Testis (tissue), 2 donors: Measurements from ENCODE around the gene ZNF692.

Source experiments
- POLR2A ChIP-seq: fragments of 450-650 bp; IDR thresholded peaks from one replicate; pipeline ENCODE4 v1.6.1; 2017; ENCODE audit warnings: antibody characterized with exemption, mild to moderate bottlenecking, moderate library complexity
- TF ChIP-seq, protein P1 (sequence below), 3 experiments: fragments of 450-650 bp in 2 of 3; fragments of 200-600 bp in 1 of 3; sonication (generic) in 1 of 3; IDR thresholded peaks; one replicate each; pipeline ENCODE4 v1.5.1; 2016 to 2019; ENCODE audit warnings: antibody characterized with exemption in 3 of 3, mild to moderate bottlenecking in 2 of 3, moderate library complexity in 1 of 3

DNA sequence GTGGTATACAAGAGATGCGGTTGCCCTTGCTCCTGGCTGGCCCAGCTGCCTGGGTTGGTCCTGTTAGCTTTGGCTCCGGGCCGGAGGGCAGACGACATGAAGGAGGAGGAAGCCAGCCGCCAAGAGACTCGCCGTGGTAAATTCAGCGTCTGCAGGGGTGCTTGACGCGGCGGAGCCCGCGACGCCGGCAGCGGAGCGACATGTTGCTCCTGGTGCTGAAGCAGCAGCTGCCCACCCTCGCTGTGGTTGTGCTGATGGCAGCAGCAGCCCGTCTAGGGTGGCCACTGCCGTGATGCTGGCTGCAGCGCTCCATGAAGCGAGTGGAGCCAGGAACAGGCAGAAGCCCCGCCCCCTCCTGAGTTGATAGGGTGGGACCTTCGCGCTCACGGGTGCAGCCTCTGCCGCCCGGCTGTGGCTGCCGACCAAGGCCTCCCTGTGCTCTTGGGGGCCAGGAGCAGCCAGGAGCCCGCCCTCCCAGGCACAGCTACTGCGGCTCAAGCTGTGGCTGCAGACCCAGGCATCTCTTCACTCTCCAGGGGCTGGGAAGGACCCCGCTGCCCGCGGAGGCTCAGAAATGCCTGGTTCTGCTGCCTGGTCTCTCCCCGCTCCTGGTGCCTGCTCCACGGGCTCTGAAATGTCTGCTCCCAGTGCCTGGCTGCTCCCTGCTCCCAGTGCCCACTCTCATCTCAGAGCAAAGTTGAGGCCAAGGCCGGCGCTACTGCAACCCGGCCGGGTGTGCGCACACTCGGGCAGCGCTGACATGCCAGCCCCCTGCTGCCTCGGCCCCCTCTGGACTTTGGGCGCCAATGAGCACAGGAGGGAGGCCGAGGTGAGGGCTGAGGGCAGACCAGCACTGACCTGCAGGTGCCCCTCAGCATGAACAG, 4.4 kb upstream of the ZNF692 start:
- TF ChIP-seq, protein P1, sequence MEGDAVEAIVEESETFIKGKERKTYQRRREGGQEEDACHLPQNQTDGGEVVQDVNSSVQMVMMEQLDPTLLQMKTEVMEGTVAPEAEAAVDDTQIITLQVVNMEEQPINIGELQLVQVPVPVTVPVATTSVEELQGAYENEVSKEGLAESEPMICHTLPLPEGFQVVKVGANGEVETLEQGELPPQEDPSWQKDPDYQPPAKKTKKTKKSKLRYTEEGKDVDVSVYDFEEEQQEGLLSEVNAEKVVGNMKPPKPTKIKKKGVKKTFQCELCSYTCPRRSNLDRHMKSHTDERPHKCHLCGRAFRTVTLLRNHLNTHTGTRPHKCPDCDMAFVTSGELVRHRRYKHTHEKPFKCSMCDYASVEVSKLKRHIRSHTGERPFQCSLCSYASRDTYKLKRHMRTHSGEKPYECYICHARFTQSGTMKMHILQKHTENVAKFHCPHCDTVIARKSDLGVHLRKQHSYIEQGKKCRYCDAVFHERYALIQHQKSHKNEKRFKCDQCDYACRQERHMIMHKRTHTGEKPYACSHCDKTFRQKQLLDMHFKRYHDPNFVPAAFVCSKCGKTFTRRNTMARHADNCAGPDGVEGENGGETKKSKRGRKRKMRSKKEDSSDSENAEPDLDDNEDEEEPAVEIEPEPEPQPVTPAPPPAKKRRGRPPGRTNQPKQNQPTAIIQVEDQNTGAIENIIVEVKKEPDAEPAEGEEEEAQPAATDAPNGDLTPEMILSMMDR (IDR thresholded peaks at IDR 0.05): no peak
- TF ChIP-seq POLR2A: no peak
